ENCODE measurements around the gene TAGLN. TPM values are rescaled to one million over a fixed set of nuclear protein-coding genes. Genes with fewer than 3 reads are reported as not detected.

The TAGLN gene
- total and polyA plus RNA-seq, 3 donors from 2014 or later: 167 to 800 (median 187) TPM

DNA sequence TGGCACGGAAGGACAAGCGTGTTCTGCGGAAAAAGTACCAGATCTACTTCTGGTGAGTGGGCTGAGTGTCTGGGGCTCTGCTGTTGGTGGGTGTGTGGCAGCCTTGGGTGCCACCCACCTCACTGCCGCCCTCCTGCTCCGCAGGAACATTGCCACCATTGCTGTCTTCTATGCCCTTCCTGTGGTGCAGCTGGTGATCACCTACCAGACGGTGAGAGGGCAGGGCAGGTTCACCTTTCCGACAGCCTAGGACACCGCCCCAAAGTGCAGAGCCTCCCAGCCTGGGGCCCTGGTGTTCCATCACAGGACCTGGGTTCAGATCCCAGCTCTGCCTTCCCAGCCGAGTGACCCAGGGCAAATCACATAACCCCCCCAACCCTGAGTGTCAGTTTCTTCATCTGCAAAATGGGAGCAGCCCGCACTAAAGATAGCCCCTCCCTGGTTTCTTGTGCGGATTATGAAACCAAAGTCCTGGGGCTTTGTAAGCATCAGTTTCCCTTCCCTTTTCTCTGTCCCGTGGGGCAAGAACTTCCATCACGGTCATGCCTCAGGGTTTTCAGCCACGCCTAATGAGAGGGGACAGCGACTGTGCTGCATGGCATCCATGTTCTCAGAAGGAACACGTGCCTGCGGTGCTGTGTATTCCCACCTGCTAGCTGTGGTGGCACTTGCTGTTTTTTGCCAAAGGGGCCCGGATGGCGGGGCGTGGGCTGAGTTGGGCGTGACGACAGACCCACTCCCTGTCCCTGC lies 9.8 kb upstream of the TAGLN start:
- H3K4me3 ChIP-seq: no peak overlapping the region
- no peak for TF ChIP-seq POLR2A (IDR thresholded peaks at IDR 0.05)
- TF ChIP-seq, protein P1, sequence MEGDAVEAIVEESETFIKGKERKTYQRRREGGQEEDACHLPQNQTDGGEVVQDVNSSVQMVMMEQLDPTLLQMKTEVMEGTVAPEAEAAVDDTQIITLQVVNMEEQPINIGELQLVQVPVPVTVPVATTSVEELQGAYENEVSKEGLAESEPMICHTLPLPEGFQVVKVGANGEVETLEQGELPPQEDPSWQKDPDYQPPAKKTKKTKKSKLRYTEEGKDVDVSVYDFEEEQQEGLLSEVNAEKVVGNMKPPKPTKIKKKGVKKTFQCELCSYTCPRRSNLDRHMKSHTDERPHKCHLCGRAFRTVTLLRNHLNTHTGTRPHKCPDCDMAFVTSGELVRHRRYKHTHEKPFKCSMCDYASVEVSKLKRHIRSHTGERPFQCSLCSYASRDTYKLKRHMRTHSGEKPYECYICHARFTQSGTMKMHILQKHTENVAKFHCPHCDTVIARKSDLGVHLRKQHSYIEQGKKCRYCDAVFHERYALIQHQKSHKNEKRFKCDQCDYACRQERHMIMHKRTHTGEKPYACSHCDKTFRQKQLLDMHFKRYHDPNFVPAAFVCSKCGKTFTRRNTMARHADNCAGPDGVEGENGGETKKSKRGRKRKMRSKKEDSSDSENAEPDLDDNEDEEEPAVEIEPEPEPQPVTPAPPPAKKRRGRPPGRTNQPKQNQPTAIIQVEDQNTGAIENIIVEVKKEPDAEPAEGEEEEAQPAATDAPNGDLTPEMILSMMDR (IDR thresholded peaks at IDR 0.05): no peak
- no peaks in the 10 kb centered on the region for H3K36me3 ChIP-seq (ENCODE audit: low read depth, missing control alignments)
- intact Hi-C loops (cut with DNase I; ENCODE audit: low total_unique reads): no loop called here
- 92 to 96% methylated on average over 17 to 22 of the region's 22 CpGs for WGBS, 2 donors
- no peak for DNase-seq
- H3K27me3 ChIP-seq: no peaks in the 10 kb centered on the region
- no peaks in the 10 kb centered on the region for H3K9me3 ChIP-seq
- H3K27ac ChIP-seq: no peak overlapping the region
- H3K4me1 ChIP-seq: peaks cover 17% of the 10 kb centered on the region

DNA sequence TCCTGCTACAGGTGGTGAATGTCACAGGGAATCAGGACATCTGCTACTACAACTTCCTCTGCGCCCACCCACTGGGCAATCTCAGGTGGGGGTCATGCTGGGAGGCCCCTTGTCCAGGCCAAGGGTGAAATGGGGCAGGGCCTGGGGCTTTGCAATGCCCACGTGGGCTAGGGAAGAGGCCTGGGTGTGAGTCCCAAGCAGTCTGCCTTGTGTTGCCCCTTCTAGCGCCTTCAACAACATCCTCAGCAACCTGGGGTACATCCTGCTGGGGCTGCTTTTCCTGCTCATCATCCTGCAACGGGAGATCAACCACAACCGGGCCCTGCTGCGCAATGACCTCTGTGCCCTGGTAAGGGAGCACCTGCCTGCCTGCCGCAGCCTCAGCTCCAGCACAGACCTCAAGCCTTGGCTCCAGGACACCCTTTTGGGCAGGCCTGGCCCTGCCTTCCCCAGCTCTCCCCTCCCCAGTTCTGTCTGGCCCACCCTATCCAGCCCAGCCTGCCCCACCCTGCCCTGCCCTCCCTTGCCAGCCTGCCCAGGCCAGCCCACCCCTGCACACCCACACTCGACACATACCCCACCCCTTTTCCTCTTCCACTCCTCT lies 9.1 kb upstream of the TAGLN start:
- no peak overlapping the region for H3K4me3 ChIP-seq
- no peaks in the 10 kb centered on the region for H3K36me3 ChIP-seq (ENCODE audit: low read depth, missing control alignments)
- 89 to 96% methylated on average over 5 to 8 of the region's 8 CpGs for WGBS, 2 donors
- H3K27me3 ChIP-seq: no peaks in the 10 kb centered on the region
- no peak for DNase-seq
- peaks cover 17% of the 10 kb centered on the region for H3K4me1 ChIP-seq
- no peaks in the 10 kb centered on the region for H3K9me3 ChIP-seq
- no peak overlapping the region for H3K27ac ChIP-seq
- intact Hi-C loops (cut with DNase I; ENCODE audit: low total_unique reads): no loop called here
- TF ChIP-seq, protein P1 (IDR thresholded peaks at IDR 0.05): no peak
- TF ChIP-seq POLR2A (IDR thresholded peaks at IDR 0.05): no peak

DNA sequence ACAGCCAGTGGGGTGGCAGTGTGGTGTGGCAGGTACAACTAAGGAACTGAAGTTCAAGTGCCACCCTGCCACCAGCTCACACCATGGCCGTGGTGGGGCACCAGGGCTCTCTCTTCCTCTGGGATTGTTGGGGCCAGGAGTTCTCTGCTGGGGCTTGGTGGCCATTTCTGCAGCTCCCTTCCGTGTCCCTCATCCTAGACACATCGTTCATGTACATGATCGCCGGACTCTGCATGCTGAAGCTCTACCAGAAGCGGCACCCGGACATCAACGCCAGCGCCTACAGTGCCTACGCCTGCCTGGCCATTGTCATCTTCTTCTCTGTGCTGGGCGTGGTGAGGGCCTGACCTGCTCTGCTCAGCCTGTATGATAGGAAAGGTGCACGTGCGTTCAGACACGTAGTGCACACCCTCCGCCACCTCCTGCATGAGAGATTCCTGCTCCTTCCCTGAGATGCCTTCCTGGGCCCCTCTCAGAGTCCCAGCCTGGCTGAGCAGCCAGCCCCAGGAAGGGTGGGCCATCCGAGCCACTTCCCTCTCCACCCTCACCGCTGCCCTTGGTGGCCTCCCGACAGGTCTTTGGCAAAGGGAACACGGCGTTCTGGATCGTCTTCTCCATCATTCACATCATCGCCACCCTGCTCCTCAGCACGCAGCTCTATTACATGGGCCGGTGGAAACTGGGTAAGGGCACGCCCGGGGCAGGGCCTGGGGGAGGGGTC lies 7.3 kb upstream of the TAGLN start:
- 94 to 96% methylated on average over 15 to 26 of the region's 26 CpGs for WGBS, 2 donors
- Histone ChIP-seq H3K4me1 (peaks cover 10% of the 10 kb centered on the region), H3K27ac (no peak overlapping the region), H3K4me3 (no peak overlapping the region), H3K9me3 (no peaks in the 10 kb centered on the region), H3K36me3 (ENCODE audit: low read depth, missing control alignments) (no peaks in the 10 kb centered on the region), H3K27me3 (no peaks in the 10 kb centered on the region)
- intact Hi-C loops (cut with DNase I; ENCODE audit: low total_unique reads): no loop called here
- TF ChIP-seq, protein P1 (IDR thresholded peaks at IDR 0.05): no peak
- TF ChIP-seq POLR2A (IDR thresholded peaks at IDR 0.05): no peak
- DNase-seq: no peak

DNA sequence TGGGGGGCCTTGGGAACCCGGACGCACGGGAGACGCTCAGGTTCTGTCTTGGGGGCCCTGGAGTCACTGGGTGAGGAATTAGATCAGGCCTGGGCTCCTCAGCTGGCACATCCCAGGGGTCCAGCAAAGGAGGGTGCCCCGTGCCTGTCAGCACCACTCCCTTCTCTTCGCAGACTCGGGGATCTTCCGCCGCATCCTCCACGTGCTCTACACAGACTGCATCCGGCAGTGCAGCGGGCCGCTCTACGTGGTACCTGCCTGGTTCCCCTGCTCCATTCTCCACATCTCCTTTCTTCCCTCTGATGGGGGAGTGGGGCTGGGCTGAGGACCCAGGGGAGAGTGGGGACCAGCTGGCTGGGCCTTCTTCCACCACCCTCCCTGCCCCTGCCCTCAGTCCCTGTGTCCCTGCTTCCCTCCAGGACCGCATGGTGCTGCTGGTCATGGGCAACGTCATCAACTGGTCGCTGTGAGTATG lies 6.7 kb upstream of the TAGLN start:
- no peaks in the 10 kb centered on the region for H3K36me3 ChIP-seq (ENCODE audit: low read depth, missing control alignments)
- no peaks in the 10 kb centered on the region for H3K27me3 ChIP-seq
- H3K27ac ChIP-seq: no peak overlapping the region
- intact Hi-C loops (cut with DNase I; ENCODE audit: low total_unique reads): no loop called here
- H3K4me3 ChIP-seq: no peak overlapping the region
- 96 to 97% methylated on average over 13 of the region's 17 CpGs for WGBS, 2 donors
- no peak for TF ChIP-seq POLR2A (IDR thresholded peaks at IDR 0.05)
- TF ChIP-seq, protein P1 (IDR thresholded peaks at IDR 0.05): no peak
- peaks cover 4% of the 10 kb centered on the region for H3K4me1 ChIP-seq
- no peak for DNase-seq
- no peaks in the 10 kb centered on the region for H3K9me3 ChIP-seq

All from testis (tissue), 3 donors.